Kidney (tissue), 14 donors: ENCODE data around the gene IPPK. TPM values are rescaled to one million over a fixed set of nuclear protein-coding genes. Genes with fewer than 3 reads are reported as not detected.
A peak's percentile ranks its signal among the peaks of the same experiment; 100 is the strongest.

Experiments
- DNase-seq, 5 donors: peaks; one replicate each; pipeline ENCODE4 v3.0.0-alpha.2; 2013 to 2020
- FAIRE-seq: peaks from 2 replicates; lab custom pipeline; 2012; peaks lifted over from hg19 to GRCh38; lab: Jason Lieb, UNC
- H3K27ac ChIP-seq, 2 donors: one replicate each; pipeline ENCODE4 v1.7.0; 2013; ENCODE audit warnings: low read depth in 2 of 2, low read length in 2 of 2, inconsistent platforms in 1 of 2
- H3K27me3 ChIP-seq: one replicate; pipeline ENCODE4 v1.7.1; 2013; ENCODE audit warnings: low read length, inconsistent platforms; ENCODE audit not compliant: control insufficient read depth, insufficient read depth
- H3K36me3 ChIP-seq, 3 donors: one replicate each; pipeline versions ENCODE4 v1.7.0 to v1.7.1; 2013; ENCODE audit warnings: low read length in 3 of 3, control low read depth in 1 of 3, inconsistent platforms in 1 of 3; ENCODE audit not compliant: insufficient read depth in 3 of 3, control insufficient read depth in 2 of 3
- H3K4me1 ChIP-seq, 3 donors: one replicate each; pipeline versions ENCODE4 v1.7.0 to v1.7.1; 2013; ENCODE audit warnings: low read length in 3 of 3, inconsistent platforms in 1 of 3, low read depth in 1 of 3; ENCODE audit not compliant: control insufficient read depth in 2 of 3, insufficient read depth in 2 of 3
- H3K4me3 ChIP-seq, 3 donors: one replicate each; pipeline versions ENCODE4 v1.7.0 to v1.8.1; 2013; ENCODE audit warnings: low read length in 3 of 3, control low read depth in 1 of 3, inconsistent platforms in 1 of 3
- H3K9ac ChIP-seq, 3 donors: one replicate each; pipeline versions ENCODE4 v1.7.0 to v1.7.1; 2013; ENCODE audit warnings: low read length in 3 of 3, control low read depth in 1 of 3, inconsistent platforms in 1 of 3
- H3K9me3 ChIP-seq, 3 donors: one replicate each; pipeline versions ENCODE4 v1.7.0 to v1.7.1; 2013; ENCODE audit warnings: low read length in 3 of 3, control low read depth in 1 of 3, inconsistent platforms in 1 of 3; ENCODE audit not compliant: control insufficient read depth in 2 of 3, insufficient read depth in 1 of 3
- CTCF ChIP-seq: IDR thresholded peaks from 3 replicates; pipeline ENCODE4 v1.5.1; 2012; ENCODE audit warnings: mild to moderate bottlenecking, moderate library complexity, borderline replicate concordance; ENCODE audit not compliant: insufficient read depth; ENCODE audit errors: extremely low read depth
- intact Hi-C: fragments of 100-400 bp; cut with DNase I; formaldehyde crosslinking; loops from one replicate; pipeline ENCODE4 v1.11.1; 2022
- polyA plus RNA-seq: library from polyadenylated mRNA; stranded (reverse); fragments of 350-450 nt; fragmentation: Illumina TruSeq; extraction: RNeasy Lipid Tissue Mini Kit (QIAGEN cat#74804); gene quantifications from one replicate; pipeline ENCODE4 v1.2.3, GENCODE V29; 2014; ENCODE audit warnings: low read depth, low replicate concordance; ENCODE audit not compliant: insufficient read depth
- total RNA-seq: library from RNA; stranded (reverse); fragmentation: NEBNext Ultra II Directional; extraction: Animal tissue kit (Norgen Biotek cat#: 25700); gene quantifications from one replicate; pipeline ENCODE4 v1.2.1, GENCODE V29; 2021
- donor health status: control.
- donor health status: control.
- donor health status: control.
- donor health status: control.
- donor health status: control.
- donor health status: DM: yes; HTN: yes; CAD: no.
- donor health status: Normal renal cell carcinoma (clear cell type).

IPPK gene
- total and polyA plus RNA-seq, 2 donors from 2014 or later, result 7.3 to 10.2 TPM

GRCh38 chr9:92706218-92706940 is 36.4 kb upstream of the IPPK start:
- Histone ChIP-seq H3K9ac (no peak overlapping the region), H3K4me3 (no peak overlapping the region), H3K27ac (no peak overlapping the region), H3K9me3 (no peaks in the 10 kb centered on the region), H3K36me3 (peaks cover 0 to 16% (median 14%) of the 10 kb centered on the region in 3 donors), H3K4me1 (no peaks in the 10 kb centered on the region), H3K27me3 (no peaks in the 10 kb centered on the region)
- FAIRE-seq (no peak), DNase-seq (no peak)
- intact Hi-C loops, result no loop called here
- TF ChIP-seq CTCF, result peak; percentile 27

DNA sequence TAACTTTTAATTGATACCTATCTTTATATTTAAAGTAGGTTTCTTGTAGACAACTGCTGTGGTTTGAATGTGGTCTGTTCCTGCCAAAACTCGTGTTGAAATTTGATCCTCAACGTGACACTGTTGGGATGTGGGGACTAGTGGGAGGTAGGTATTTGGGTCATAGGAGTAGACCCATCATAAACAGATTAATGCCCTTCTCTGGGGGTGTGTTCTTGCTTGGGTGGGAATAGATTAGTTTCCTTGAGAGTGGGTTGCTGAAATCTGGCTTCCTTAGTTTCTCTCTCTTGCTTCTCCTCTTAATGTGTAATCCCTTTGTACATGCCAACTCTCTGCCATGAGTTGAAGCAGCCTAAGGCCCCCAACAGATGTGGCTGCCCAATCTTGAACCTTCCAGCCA is 34.6 kb upstream of the IPPK start:
- intact Hi-C loops, result no loop called here
- Histone ChIP-seq H3K4me3 (no peak overlapping the region), H3K4me1 (no peaks in the 10 kb centered on the region), H3K9ac (no peak overlapping the region), H3K36me3 (peaks cover 0 to 5% (median 1%) of the 10 kb centered on the region in 3 donors), H3K9me3 (no peaks in the 10 kb centered on the region), H3K27me3 (no peaks in the 10 kb centered on the region), H3K27ac (no peak overlapping the region)
- FAIRE-seq (no peak), DNase-seq (no peak)
- no peak for TF ChIP-seq CTCF

DNA sequence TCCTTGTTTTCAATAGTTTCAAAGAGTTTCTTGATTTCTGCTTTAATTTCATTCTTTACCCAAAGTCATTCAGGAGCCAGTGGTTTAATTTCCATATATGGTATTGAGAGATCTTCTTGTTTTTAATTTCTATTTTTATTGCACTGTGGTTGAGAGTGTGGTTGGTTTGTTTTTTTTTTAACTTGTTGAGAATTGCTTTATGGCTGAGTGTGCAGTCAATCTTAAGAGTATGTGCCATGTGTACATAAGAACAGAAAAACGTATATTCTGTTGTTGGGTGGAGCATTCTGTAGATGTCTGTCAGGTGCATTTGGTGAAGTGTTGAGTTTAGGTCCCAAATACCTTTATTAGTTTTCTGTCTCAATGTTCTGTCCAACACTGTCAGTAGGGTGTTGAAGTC is 26.7 kb upstream of the IPPK start:
- intact Hi-C loops, result no loop called here

More for the DNA sequence above, 26.7 kb upstream of the IPPK start:
- no peak overlapping the region for H3K9ac ChIP-seq
- TF ChIP-seq CTCF, result no peak
- no peaks in the 10 kb centered on the region for H3K36me3 ChIP-seq
- H3K27ac ChIP-seq, result no peak overlapping the region
- H3K4me3 ChIP-seq, result no peak overlapping the region
- H3K4me1 ChIP-seq, result no peaks in the 10 kb centered on the region
- H3K27me3 ChIP-seq, result no peaks in the 10 kb centered on the region
- peaks cover 0 to 4% (median 2%) of the 10 kb centered on the region in 3 donors for H3K9me3 ChIP-seq
- FAIRE-seq, result no peak
- DNase-seq, result no peak
